Endometrial microvascular endothelial cells (primary cell): ENCODE results near the gene CFD. TPM values are rescaled to one million over a fixed set of nuclear protein-coding genes. Genes with fewer than 3 reads are reported as not detected.

Experiments
- in situ Hi-C: cut with HindIII; loops from 2 replicates; pipeline ENCODE4 v1.10.0; 2017; ENCODE audit warnings: low sequenced_read_pairs, low pct_unique_long_range_greater_than_20kb; ENCODE audit errors: inconsistent ontology term
- total RNA-seq: library from RNA; depleted of rRNA; stranded (reverse); fragments of >200 nt; gene quantifications from one replicate; pipeline ENCODE4 v1.2.3, GENCODE V29; 2015; ENCODE audit errors: inconsistent ontology term

The CFD gene
- total RNA-seq, 1 donor from 2014 or later, result 5.4 TPM

DNA sequence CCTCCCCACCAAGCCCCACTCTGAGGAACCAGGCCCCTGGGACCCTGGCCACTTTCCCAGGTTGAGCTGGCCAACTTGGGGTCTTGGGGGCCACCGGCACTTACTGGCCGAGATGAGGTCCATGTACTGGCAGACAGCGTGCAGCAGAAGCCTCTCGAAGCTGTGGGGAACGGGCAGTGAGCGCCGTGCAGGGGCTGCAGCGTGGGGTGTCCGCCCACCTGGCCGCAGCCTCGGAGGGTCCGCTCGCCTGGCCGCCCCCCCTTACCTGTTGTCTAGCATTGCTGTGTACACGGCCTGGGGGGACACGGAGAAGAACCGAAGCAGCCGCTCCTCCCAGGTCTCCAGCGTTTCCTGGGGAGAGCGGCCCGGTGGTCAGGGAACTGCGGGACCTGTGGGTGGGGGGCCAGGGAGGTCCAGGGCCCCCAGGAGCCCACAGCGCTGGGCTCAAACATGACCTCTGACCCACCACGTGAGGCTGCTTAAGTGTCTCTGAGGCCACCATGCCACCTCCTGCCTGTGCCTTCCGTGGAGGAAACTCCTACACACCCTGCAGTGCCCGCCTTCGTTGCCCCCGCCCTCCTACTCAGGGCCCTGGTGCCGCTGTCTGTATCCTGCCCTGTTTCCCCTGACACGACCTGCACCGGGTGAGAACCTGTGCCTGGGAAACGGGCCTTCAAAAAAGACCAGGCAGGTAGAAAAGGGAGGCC, 40.0 kb downstream of the CFD start:
- in situ Hi-C loops, result no loop called here

DNA sequence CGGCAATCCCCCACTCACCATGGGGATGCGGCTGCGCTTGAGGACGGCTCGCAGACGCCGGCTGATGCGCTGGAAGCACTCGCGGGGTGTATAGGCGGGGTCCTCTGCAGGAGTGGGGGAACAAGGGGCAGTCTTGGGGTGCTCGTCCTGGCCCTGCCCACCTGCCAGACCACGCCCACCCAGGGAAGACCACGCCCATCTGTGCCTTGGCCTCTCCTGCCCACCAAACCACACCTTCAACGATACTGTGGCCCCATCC, 40.5 kb downstream of the CFD start:
- in situ Hi-C loops, result no loop called here

DNA sequence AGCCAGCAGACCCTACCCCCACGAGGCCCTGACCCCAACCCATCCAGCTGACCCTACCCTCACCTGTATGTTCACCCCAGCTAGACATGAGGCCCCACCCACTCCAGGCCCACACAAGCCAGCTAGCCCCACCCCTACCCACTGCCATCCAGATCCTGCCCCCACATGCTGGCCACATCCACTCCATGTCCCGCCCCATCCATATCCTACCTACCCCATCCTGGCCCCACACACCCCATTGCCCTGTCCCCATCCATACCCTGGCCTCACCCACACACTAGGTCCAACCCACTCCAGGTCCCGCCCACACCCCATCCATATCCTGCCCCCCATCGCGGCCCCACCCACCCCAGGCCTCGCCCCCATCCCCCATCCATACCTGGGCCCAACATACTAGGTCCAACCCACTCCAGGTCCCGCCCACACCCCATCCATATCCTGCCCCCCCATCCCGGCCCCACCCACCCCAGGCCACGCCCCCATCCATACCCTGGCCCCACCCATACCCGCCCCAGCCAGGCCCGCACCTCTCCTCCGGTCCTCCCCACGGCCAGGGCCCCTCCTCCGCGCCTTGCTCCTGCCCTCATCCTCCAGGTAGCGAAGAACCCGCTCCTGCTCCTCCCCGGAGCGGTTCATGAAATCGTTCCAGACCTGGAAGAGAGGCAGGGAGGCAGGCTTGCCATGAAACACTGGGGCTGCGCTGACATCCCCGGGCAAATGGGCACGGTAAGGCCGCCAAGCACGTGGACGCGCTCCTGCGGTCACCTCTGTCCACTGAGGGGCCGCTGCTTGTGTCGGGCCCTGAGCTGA, 41.0 kb downstream of the CFD start:
- in situ Hi-C loops, result no loop called here

DNA sequence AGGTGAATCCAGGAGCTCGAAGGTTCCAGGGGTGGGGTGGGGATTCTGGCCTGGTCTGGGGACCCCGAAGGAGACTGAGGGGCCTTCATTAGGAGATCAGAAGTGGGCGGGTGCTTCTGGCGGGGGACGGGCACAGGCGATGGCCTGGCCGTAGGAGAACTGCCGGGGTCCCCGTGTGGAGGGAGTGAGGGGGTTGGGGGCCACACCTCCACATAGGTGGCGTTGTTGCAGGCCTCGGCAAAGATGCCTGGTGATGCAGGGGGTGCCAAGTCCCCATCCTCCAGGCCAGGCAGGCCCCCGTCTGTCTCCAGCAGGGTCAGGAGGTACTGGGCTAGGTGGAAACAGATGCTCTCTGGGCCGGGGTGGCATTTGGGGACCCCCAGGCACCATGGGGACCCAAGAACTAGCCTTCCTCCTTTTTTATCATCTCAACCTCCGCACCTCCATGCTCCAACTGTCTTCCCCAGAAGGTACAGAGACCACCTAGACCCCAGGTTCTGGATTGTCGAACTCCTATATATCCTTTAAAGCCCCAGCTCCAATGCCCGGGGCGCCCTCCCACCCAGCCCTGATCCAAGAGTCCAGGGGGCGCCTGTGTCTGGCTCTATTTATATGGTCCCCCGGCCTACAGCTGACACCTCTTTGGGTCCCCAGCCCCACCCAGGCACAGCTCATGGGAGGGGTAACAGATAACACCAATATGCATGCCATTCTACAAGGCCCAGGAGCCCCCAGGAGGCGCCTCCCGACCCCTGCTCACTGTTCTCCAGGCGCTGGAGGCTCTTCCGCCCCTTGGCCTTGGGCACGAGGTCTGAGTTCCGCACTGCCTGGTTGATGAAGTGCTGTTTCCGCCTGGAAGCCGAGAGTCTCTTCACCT, 42.0 kb downstream of the CFD start:
- in situ Hi-C loops, result no loop called here

DNA sequence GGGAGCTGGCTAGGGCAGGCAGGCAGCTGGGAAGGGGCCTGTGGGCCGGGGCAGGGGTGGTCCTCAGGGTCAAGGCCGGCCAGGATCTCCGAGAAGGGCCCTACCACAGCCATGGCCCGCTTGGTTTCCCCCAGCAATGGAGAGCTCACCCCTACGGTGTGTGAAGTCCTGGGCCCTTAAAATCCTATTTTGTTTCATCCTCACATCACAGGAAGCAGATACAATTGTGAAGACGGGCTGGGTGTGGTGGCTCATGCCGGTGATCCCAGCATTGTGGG, 42.6 kb downstream of the CFD start:
- in situ Hi-C loops, result no loop called here

GRCh38 chr19:902446-903226, 43.2 kb downstream of the CFD start:
- in situ Hi-C loops, result no loop called here

GRCh38 chr19:903266-903797, 43.9 kb downstream of the CFD start:
- in situ Hi-C loops, result no loop called here

GRCh38 chr19:904545-904944, 45.1 kb downstream of the CFD start:
- in situ Hi-C loops, result no loop called here

GRCh38 chr19:906480-906879, 47.0 kb downstream of the CFD start:
- in situ Hi-C loops, result no loop called here

DNA sequence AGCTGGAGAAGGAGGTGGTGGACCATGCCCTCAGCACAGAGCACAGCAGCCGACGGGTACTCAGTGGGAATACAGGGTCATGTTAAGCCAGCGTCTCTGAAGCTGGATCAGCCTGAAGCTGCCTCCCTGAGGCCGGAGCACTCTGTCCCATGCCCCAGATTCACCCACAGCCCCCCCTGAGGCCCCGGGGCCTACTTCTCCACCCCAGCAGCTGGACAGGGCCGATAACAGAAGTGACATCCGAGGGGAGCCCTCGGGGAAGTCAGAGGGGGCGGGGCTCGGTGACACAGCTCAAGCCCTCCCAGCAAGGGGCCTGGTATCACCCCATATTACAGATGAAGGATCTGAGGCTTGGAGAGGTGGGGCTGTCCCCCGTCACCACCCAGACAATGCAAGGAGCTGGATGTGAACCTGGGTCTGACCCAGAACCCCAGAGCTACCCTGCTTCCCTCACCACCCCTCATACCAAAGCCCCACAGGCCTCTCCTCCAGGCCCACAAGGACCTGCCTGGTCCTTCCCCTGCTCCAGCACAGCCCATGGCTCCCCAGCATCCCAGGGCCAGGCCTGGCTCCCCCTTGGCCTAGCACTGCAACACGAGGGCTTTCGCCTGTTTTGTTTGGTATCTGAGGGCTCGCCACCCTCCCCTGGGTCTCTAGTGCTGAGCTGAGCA, 47.9 kb downstream of the CFD start:
- in situ Hi-C loops, result no loop called here

GRCh38 chr19:911197-912033, 52.0 kb downstream of the CFD start:
- in situ Hi-C loops, result no loop called here

DNA sequence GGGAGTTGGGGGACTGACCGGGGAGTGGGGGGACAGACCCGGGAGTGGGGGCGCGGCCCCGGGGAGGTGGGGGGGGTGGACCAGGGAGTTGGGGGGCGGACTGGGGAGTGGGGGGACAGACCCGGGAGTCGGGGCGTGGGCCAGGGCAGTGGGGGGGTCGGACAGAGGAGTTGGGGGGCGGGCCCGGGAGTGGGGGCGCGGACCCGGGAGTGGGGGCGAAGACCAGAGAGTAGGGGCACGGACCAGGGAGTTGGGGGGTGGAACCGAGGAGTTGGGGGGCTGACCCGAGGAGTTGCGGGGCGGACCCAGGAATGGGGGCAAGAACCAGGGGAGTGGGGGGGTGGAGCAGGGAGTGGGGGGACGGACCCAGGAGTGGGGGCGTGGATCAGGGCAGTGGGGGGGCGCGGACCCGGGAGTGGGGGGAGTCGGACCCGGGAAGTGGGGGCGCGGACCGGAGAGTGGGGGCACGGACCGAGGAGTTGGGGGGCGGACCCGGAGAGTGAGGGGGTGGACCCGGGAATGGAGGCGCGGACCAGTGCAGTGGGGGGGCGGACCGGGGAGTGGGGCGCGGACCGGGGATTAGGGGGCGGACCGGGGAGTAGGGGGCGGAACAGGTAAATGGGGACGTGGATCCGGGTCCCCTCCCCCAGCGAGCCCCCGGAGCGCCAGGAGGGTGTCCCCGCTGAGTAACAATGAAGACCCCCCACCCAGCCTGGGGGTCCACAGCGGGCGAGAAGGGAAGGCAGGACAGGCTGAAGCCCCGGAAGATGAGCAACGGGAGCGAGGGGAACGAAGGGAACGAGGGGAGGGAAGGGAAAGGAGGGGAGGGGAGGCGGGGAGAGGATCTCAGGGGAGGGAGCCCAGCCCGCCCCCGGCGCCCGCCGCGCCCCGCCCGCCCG, 53.0 kb downstream of the CFD start:
- in situ Hi-C loops, result no loop called here

Other genes starting within 250 kb of the CFD start
- 25.9 TPM for gene POLRMT, start 226.1 kb upstream of the CFD start, total RNA-seq
- not detected for gene FGF22, start 219.8 kb upstream of the CFD start, total RNA-seq
- 136 TPM for gene RNF126, start 196.4 kb upstream of the CFD start, total RNA-seq
- 55.0 TPM for gene FSTL3, start 183.3 kb upstream of the CFD start, total RNA-seq
- gene PRSS57, start 164.2 kb upstream of the CFD start, total RNA-seq, result not detected
- gene PALM, start 150.7 kb upstream of the CFD start, total RNA-seq, result not detected
- gene MISP, start 108.6 kb upstream of the CFD start, total RNA-seq, result not detected
- 307 TPM for gene PTBP1, start 62.2 kb upstream of the CFD start, total RNA-seq
- 1.5 TPM for gene PLPPR3, start 37.7 kb upstream of the CFD start, total RNA-seq
- gene AZU1, start 31.8 kb upstream of the CFD start, total RNA-seq, result not detected
- not detected for gene PRTN3, start 18.7 kb upstream of the CFD start, total RNA-seq
- gene ELANE, start 7.4 kb upstream of the CFD start, total RNA-seq, result not detected
- gene MED16, start 33.5 kb downstream of the CFD start, total RNA-seq, result 48.9 TPM
- not detected for gene RNU6-9, start 33.8 kb downstream of the CFD start, total RNA-seq
- 52.3 TPM for gene R3HDM4, start 53.6 kb downstream of the CFD start, total RNA-seq
- gene KISS1R, start 57.7 kb downstream of the CFD start, total RNA-seq, result not detected
- 9.1 TPM for gene ARID3A, start 66.4 kb downstream of the CFD start, total RNA-seq
- gene WDR18, start 124.7 kb downstream of the CFD start, total RNA-seq, result 49.7 TPM
- not detected for gene GRIN3B, start 140.8 kb downstream of the CFD start, total RNA-seq
- gene TMEM259, start 161.5 kb downstream of the CFD start, total RNA-seq, result 124 TPM
- not detected for gene RNU6-2, start 161.9 kb downstream of the CFD start, total RNA-seq
- 237 TPM for gene CNN2, start 166.9 kb downstream of the CFD start, total RNA-seq
- gene ABCA7, start 180.4 kb downstream of the CFD start, total RNA-seq, result 1.8 TPM
- 14.0 TPM for gene ARHGAP45, start 207.5 kb downstream of the CFD start, total RNA-seq
- 304 TPM for gene POLR2E, start 235.7 kb downstream of the CFD start, total RNA-seq
- gene GPX4, start 244.3 kb downstream of the CFD start, total RNA-seq, result 459 TPM